Measurements from ENCODE around the gene TMEM179B.
"Not testable (repeated sequence)": the region's sequence is repeated elsewhere in the genome, so short reads cannot be mapped to it uniquely, and the experiment has no call there.

TMEM179B gene

DNA sequence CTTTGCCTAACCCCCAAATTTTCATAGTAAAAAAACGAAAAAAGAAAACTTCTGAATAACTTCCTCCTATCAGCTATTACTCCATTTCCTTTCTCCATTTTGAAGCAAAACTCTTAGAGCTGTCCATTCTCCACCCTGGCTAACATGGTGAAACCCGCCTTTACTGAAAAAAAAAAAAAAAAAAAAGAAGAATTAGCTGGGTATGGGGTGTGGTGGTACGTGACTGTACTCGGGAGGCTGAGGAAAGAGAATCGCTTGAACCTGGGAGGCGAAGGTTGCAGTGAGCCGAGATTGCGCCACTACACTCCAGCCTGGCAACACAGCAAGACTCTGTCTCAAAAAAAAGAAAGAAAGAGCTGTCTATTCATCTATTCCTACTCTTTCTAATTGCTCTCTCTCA, 29.4 kb downstream of the TMEM179B start:
- no peak for DNase-seq (ENCODE audit: low read depth in 2 of 2)
- no peak overlapping the region for H3K4me3 ChIP-seq (replicated peaks in 1 of 2; ENCODE audit: low read depth in 2 of 2, low read length in 2 of 2)
- TF ChIP-seq, protein P1, sequence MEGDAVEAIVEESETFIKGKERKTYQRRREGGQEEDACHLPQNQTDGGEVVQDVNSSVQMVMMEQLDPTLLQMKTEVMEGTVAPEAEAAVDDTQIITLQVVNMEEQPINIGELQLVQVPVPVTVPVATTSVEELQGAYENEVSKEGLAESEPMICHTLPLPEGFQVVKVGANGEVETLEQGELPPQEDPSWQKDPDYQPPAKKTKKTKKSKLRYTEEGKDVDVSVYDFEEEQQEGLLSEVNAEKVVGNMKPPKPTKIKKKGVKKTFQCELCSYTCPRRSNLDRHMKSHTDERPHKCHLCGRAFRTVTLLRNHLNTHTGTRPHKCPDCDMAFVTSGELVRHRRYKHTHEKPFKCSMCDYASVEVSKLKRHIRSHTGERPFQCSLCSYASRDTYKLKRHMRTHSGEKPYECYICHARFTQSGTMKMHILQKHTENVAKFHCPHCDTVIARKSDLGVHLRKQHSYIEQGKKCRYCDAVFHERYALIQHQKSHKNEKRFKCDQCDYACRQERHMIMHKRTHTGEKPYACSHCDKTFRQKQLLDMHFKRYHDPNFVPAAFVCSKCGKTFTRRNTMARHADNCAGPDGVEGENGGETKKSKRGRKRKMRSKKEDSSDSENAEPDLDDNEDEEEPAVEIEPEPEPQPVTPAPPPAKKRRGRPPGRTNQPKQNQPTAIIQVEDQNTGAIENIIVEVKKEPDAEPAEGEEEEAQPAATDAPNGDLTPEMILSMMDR (IDR thresholded peaks at IDR 0.05; ENCODE audit: low read depth, low read length) = no peak

DNA sequence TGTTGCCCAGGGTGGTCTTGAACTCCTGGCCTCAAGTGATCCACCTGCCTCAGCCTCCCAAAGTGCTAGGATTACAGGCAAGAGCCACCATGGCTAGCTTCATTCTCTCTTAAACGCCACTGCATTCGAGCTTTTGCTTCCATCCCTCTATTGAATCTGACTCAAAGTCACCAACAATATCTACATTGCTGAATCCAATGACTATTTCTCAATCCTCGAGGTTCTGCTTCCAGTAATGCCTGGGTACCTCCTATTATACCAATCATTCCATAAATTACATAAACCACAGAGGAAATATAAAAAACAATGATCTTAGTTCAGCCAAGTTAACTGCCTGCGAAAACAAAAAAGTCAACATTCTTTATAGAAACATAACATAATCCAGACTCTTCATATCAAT, 29.9 kb downstream of the TMEM179B start:
- no peak overlapping the region for H3K4me3 ChIP-seq (replicated peaks in 1 of 2; ENCODE audit: low read depth in 2 of 2, low read length in 2 of 2)
- TF ChIP-seq, protein P1 (IDR thresholded peaks at IDR 0.05; ENCODE audit: low read depth, low read length) = no peak
- no peak for DNase-seq (ENCODE audit: low read depth in 2 of 2)

DNA sequence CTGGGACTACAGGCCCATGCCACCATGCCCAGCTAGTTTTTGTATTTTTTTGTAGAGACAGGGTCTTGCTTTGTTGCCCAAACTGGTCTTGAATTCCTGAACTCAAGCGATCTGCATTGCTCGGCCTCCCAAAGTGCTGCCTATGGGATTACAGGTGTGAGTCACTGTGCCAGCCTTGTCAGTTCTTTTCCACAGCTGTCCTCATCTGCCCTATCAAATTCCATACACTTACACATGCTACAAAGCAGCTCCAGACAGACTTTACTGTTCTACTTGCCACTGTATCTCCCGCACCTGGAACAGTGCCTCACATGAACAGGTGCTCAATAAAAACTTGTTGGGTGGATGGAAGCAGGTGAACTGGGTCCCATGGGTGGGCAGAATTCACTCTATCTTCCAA, 36.5 kb downstream of the TMEM179B start:
- TF ChIP-seq, protein P1 (IDR thresholded peaks at IDR 0.05; ENCODE audit: low read depth, low read length) = no peak
- no peak for DNase-seq (ENCODE audit: low read depth in 2 of 2)
- no peak overlapping the region for H3K4me3 ChIP-seq (replicated peaks in 1 of 2; ENCODE audit: low read depth in 2 of 2, low read length in 2 of 2)

DNA sequence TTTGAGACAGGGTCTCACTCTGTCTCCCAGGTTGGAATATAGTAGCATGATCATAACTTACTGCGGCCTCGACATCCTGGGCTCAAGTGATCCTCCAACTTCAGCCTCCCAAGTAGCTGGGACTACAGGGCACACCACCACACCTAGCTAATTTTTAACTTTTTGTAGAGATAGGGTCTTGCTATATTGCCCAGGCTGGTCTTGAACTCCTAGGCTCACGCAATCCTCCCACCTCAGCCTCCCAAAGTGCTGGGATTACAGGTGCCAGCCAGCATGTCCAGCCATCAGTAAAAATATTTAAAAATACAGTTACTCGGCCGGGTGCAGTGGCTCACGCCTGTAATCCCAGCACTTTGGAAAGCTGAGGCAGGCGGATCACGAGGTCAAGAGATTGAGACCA, 40.9 kb downstream of the TMEM179B start:
- H3K4me3 ChIP-seq (replicated peaks in 1 of 2; ENCODE audit: low read depth in 2 of 2, low read length in 2 of 2); DNase-seq (ENCODE audit: low read depth in 2 of 2): not testable (repeated sequence)

DNA sequence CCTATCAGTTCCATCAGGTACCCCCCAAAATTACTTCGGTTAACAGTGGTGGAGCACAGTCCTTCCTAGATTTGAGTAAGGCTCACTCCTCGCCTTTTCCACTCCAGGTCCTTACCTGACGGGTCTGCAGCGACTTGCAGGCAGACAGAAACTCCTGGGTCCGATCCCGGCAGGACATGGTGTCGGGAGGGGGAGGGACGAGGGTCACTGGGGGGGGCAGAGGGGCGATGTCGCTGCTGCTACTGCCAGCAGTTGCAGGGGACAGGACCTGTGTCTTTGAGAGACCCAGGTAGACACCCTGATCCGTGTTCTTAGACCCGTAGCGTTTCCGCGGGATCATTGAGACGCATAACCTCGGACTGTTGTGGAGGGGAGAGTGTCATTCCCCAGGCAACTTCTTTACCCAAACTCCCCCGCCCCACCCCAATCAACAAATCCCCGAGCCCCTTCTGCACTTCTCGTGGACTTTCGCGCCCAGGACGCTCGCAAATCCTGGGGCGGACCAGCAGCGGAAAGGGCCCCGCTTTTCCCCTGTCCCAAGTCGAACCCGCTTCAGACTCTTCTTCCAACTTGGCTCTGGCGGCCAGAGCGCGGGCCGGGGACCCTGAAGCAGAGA, 43.8 kb downstream of the TMEM179B start:
- DNase-seq (ENCODE audit: low read depth in 2 of 2) = no peak
- H3K4me3 ChIP-seq (replicated peaks in 1 of 2; ENCODE audit: low read depth in 2 of 2, low read length in 2 of 2) = peak overlapping the region; percentile 85 to 90
- TF ChIP-seq, protein P1 (IDR thresholded peaks at IDR 0.05; ENCODE audit: low read depth, low read length) = no peak

DNA sequence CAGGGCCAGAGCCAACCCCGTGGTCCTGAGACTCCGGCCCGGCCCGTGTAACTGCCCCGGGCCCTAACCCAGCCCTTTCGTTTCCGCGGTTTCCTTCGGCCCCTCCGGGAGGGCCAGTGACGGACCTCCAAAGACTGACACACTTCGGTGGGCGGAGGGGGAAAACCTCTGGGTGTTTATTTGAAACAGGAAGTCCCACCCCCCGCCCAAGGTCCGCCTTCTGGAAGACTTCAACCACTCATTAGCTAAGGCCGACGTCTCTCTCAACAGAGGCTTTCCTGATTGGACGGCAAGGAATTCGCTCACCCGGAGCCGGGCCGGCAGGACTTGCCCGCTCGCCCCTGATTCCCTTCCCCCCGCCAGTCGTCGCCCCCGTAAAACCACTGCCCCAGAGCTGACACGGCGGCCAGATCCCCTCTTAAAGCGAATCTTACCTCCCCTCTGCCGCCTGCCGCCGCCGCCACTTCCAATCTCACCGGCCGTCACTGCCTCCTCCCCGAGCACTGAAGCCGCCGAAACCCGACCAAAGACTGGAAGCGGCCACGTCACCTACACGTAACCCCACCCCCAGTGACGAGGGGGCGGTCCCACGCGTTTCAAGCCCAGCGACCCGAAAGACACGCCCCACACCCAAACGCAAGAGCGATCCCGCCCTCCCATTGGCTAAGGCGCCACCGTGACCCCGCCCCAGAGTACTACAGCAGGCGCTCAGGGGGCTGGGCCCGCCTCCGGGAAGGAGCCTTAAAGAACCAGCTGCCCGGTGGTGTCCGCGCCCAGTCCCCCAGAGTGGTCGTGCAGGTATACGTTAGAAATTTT, 44.5 kb downstream of the TMEM179B start, which contains the start of gene STX5:
TSS of gene STX5 (minus strand) at position 532 of the 816 bp plus-strand sequence. CDS start 808 bp downstream, outside the sequence.
- H3K4me3 ChIP-seq (replicated peaks in 1 of 2; ENCODE audit: low read depth in 2 of 2, low read length in 2 of 2) = peak within 1 kb of the TSS; percentile 85 to 90
- DNase-seq (ENCODE audit: low read depth in 2 of 2) = peak; percentile 99
- TF ChIP-seq, protein P1 (IDR thresholded peaks at IDR 0.05; ENCODE audit: low read depth, low read length) = no peak

All from cardiac fibroblast (primary cell).